ENCODE results near the gene MITF. TPM values are rescaled to one million over a fixed set of nuclear protein-coding genes. Genes with fewer than 3 reads are reported as not detected.

The MITF gene
- total RNA-seq, 1 donor, result 30.2 TPM

- no peak for TF ChIP-seq CTCF (IDR thresholded peaks at IDR 0.05; ENCODE audit: insufficient read depth, low read depth, low read length)
- no peak overlapping the region for H3K4me3 ChIP-seq (ENCODE audit: low read depth, low read length)
- peak; percentile 22 for DNase-seq (ENCODE audit: low read depth)
These were observed 258.5 kb downstream of the MITF start for GRCh38 chr3:69997631-69998307.

DNA sequence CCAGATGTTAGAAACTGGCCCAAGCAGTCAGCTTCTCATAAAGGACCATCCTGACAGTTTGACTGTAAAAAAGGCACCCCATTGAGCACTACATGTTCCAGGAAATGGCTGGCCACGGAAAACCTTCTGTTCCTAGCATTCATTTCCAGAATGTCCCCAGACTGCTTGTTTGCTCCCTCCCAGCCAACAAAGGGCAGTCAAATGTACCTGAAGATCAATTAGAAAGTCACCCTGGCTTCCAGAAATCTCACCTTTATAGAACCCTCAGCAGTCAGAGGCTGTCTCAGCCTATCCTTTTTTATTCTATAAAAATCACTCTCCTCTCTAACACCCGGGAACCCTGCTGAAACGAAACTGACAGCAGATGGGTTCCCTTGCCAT lies 259.5 kb downstream of the MITF start:
- peak overlapping the region; percentile 52 for H3K4me3 ChIP-seq (ENCODE audit: low read depth, low read length)
- TF ChIP-seq CTCF (IDR thresholded peaks at IDR 0.05; ENCODE audit: insufficient read depth, low read depth, low read length), result no peak
- DNase-seq (ENCODE audit: low read depth), result no peak

GRCh38 chr3:69999140-70000027 lies 260.1 kb downstream of the MITF start, which contains the start of gene SAMMSON:
Gene SAMMSON (plus strand): TSS chr3:69999733.
- peak; percentile 83 for DNase-seq (ENCODE audit: low read depth)
- H3K4me3 ChIP-seq (ENCODE audit: low read depth, low read length), result peak within 1 kb of the TSS; percentile 52
- TF ChIP-seq CTCF (IDR thresholded peaks at IDR 0.05; ENCODE audit: insufficient read depth, low read depth, low read length), result no peak

- no peak for DNase-seq (ENCODE audit: low read depth)
- H3K4me3 ChIP-seq (ENCODE audit: low read depth, low read length), result peak overlapping the region; percentile 52
- no peak for TF ChIP-seq CTCF (IDR thresholded peaks at IDR 0.05; ENCODE audit: insufficient read depth, low read depth, low read length)
These were observed 260.8 kb downstream of the MITF start for GRCh38 chr3:70000028-70000410.

DNA sequence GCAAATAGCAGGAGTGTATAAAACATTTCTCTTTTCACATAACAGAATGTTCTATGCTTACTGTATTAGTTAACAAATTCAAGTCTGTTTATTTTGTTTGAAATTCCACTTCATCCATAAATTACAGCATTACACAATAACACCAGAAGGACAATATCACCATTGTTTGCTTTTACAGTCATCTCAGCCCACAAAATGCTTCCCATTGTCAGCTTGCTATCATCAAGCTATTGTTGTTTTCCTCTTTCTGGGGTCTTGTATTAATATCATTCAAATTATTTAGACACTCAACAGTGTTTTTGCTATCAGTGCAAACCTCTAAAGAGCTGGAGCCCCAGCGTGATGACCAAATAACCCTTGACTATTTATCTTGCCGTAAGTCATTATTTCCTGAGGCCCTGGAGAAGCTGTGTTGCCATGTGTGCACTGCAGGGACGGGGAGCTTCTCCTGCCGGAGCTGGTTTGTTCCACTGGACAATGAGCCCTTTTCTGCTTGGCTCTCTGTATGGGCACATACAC lies 261.4 kb downstream of the MITF start:
- peak; percentile 36 for DNase-seq (ENCODE audit: low read depth)
- no peak for TF ChIP-seq CTCF (IDR thresholded peaks at IDR 0.05; ENCODE audit: insufficient read depth, low read depth, low read length)
- H3K4me3 ChIP-seq (ENCODE audit: low read depth, low read length), result no peak overlapping the region

DNA sequence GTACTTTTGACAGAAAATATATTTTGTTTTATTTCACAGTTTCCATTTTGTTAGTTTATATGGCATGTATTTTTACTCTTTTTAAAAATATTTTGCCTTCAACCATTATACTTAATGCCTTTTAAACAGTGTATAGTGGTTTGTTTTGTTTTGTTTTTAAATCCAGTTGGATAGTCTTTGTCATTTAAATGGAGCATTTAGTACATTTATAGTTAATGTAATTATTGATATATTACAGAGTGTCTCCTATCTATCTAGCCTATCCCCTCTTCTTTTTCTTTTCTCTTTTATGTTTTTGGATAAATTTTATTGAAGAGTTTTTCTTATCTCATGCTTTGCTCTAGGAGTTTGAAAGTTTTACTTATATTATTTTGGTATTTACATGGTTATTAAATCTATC lies 263.9 kb downstream of the MITF start:
- no peak for DNase-seq (ENCODE audit: low read depth)
- H3K4me3 ChIP-seq (ENCODE audit: low read depth, low read length), result no peak overlapping the region
- TF ChIP-seq CTCF (IDR thresholded peaks at IDR 0.05; ENCODE audit: insufficient read depth, low read depth, low read length), result no peak

Data from fibroblast of villous mesenchyme (primary cell).